Keratinocyte (primary cell): ENCODE data around the gene CD74. TPM values are rescaled to one million over a fixed set of nuclear protein-coding genes. Genes with fewer than 3 reads are reported as not detected.

Experiments used
- DNase-seq: peaks from one replicate; pipeline ENCODE4 v3.0.0-alpha.2; 2011; ENCODE audit warnings: low read depth, missing footprints, low spot score
- FAIRE-seq: peaks from 2 replicates; lab custom pipeline; 2011; peaks lifted over from hg19 to GRCh38; lab: Jason Lieb, UNC
- H2AFZ ChIP-seq: 2 replicates; pipeline ENCODE4 v1.6.0; 2012; ENCODE audit warnings: low read length, control low read depth, inconsistent platforms; ENCODE audit not compliant: control insufficient read depth
- H3K27ac ChIP-seq: 2 replicates; pipeline ENCODE4 v1.5.1; 2011; ENCODE audit warnings: low read length; ENCODE audit not compliant: control insufficient read depth, insufficient read depth
- H3K27me3 ChIP-seq: 3 replicates; pipeline ENCODE4 v1.6.0; 2011; ENCODE audit warnings: low read length; ENCODE audit not compliant: control insufficient read depth, insufficient read depth; ENCODE audit errors: extremely low read depth
- H3K36me3 ChIP-seq, 2 experiments: 2 replicates in 1 of 2; 3 replicates in 1 of 2; pipeline ENCODE4 v1.5.1; 2011; ENCODE audit warnings: low read length in 2 of 2, mild to moderate bottlenecking in 1 of 2; ENCODE audit not compliant: control insufficient read depth in 2 of 2, insufficient read depth in 2 of 2; ENCODE audit errors: extremely low read depth in 1 of 2
- H3K4me1 ChIP-seq: 3 replicates; pipeline ENCODE4 v1.5.1; 2011; ENCODE audit warnings: low read length; ENCODE audit not compliant: control insufficient read depth, insufficient read depth; ENCODE audit errors: extremely low read depth
- H3K4me2 ChIP-seq: 3 replicates; pipeline ENCODE4 v1.6.0; 2011; ENCODE audit warnings: low read depth, low read length; ENCODE audit not compliant: control insufficient read depth, insufficient read depth; ENCODE audit errors: extremely low read depth
- H3K4me3 ChIP-seq, 3 experiments: fragments of 200-600 bp in 1 of 3; sonication (generic) in 1 of 3; 2 replicates in 2 of 3; 3 replicates in 1 of 3; pipeline ENCODE4 v1.5.1; 2011 to 2016; ENCODE audit warnings: low read length in 3 of 3, mild to moderate bottlenecking in 3 of 3, control low read depth in 2 of 3, inconsistent platforms in 1 of 3, low read depth in 1 of 3, mixed read lengths in 1 of 3, mixed run types in 1 of 3, moderate library complexity in 1 of 3; ENCODE audit not compliant: control insufficient read depth in 2 of 3, insufficient read depth in 2 of 3; ENCODE audit errors: extremely low read depth in 1 of 3
- H3K79me2 ChIP-seq: 2 replicates; pipeline ENCODE4 v1.6.0; 2012; ENCODE audit warnings: low read length; ENCODE audit not compliant: control insufficient read depth, insufficient read depth
- H3K9ac ChIP-seq: 3 replicates; pipeline ENCODE4 v1.6.0; 2011; ENCODE audit warnings: low read length; ENCODE audit not compliant: control insufficient read depth, insufficient read depth; ENCODE audit errors: extremely low read depth
- H3K9me1 ChIP-seq: 3 replicates; pipeline ENCODE4 v1.6.0; 2011; ENCODE audit warnings: low read length; ENCODE audit not compliant: control insufficient read depth, insufficient read depth; ENCODE audit errors: extremely low read depth
- H3K9me3 ChIP-seq: 2 replicates; pipeline ENCODE4 v1.5.1; 2012; ENCODE audit warnings: low read depth, low read length; ENCODE audit not compliant: control insufficient read depth
- H4K20me1 ChIP-seq: 3 replicates; pipeline ENCODE4 v1.6.0; 2011; ENCODE audit warnings: low read length; ENCODE audit not compliant: control insufficient read depth, insufficient read depth; ENCODE audit errors: extremely low read depth
- CTCF ChIP-seq, 3 experiments: IDR thresholded peaks in 1 of 3; conservative IDR thresholded peaks in 1 of 3; optimal IDR thresholded peaks in 1 of 3; 2 replicates in 2 of 3; 3 replicates in 1 of 3; pipeline versions ENCODE3 to v1.5.1; 2011; ENCODE audit warnings: low read length in 3 of 3, mild to moderate bottlenecking in 3 of 3, moderate library complexity in 2 of 3, control low read depth in 1 of 3, inconsistent platforms in 1 of 3; ENCODE audit not compliant: insufficient read depth in 2 of 3; ENCODE audit errors: extremely low read depth in 1 of 3
- EZH2 ChIP-seq: IDR thresholded peaks from one replicate; pipeline ENCODE4 v1.6.1; 2012; ENCODE audit warnings: inconsistent platforms, mild to moderate bottlenecking, low read length, moderate library complexity
- dilution Hi-C: fragments of 300-500 bp; cut with MboI; formaldehyde crosslinking; loops from one replicate; pipeline ENCODE4 v1.7.0; 2020; ENCODE audit warnings: low sequenced_read_pairs; ENCODE audit not compliant: extremely low pct_ligation_motif_present
- polyA plus RNA-seq, 5 experiments: library from polyadenylated mRNA; depleted of rRNA in 3 of 5; stranded (reverse) in 3 of 5; stranded (forward) in 1 of 5; unstranded in 1 of 5; fragments of >200 nt; gene quantifications; 1 replicate in 1 of 5; 2 replicates in 3 of 5; 3 replicates in 1 of 5; pipeline versions ENCODE4 v1.2.1 to v1.2.3, GENCODE V29; 2011 to 2012; ENCODE audit warnings: missing spikeins in 2 of 5, low read depth in 1 of 5, low replicate concordance in 1 of 5

The CD74 gene
- polyA plus RNA-seq, 1 donor (not counting 4 experiments of a cell fraction or from before 2014, with no cell fraction given), result 0.71 TPM

DNA sequence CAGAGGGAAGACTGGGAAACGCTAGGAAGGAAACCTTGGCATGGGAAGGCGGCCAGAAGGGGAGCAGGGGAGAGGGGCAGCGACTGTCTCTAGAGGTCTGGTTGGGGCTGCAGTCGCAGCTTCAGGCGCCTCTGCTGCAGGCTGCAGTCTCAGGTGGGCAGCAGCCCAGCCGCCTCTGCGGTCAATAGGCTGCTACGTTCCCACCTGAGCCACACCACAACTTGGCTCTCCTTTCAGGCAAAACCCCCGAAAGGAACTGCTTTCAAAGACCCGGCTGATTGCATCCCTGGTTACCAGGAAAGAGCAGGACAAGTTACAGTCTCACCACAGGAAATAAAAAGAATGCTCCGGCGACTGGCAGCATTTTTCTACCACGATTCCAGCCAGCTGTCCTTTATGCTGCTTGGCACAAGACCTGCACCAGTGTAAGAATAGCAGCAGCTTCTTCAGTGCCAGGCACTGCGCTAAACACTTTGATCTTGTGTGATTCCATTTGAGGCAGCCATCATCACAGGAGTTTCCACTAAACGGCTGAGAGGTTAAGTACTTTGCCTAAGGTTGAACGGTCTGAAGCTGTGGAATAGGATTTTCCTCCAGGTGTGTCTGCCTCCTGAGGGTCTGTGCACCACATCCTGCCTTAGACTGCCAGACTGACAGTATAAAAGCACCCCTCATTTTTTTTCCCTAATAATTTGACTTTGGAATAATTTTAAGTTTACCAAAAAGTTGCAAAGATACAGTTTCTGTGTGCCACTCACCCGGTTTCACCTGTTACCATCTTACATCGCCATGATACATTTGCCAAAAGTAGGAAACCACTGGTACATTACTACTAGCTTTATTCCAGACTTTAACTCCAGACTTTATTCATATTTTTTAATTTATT lies 29.3 kb upstream of the CD74 start:
- DNase-seq (no peak), FAIRE-seq (no peak)
- H3K4me3 ChIP-seq, result no peak overlapping the region
- H4K20me1 ChIP-seq, result peaks cover 26% of the 10 kb centered on the region
- peaks cover 34 to 35% of the 10 kb centered on the region in 2 experiments for H3K36me3 ChIP-seq
- dilution Hi-C loops, result no loop called here
- H2AFZ ChIP-seq, result no peak overlapping the region
- H3K79me2 ChIP-seq, result peaks cover 19% of the 10 kb centered on the region
- H3K9ac ChIP-seq, result no peak overlapping the region
- no peaks in the 10 kb centered on the region for H3K4me1 ChIP-seq
- TF ChIP-seq EZH2, result no peak
- TF ChIP-seq CTCF (optimal IDR thresholded peaks at IDR 0.05 in 1 of 3, IDR thresholded peaks at IDR 0.05 in 1 of 3, conservative IDR thresholded peaks at IDR 0.05 in 1 of 3; ENCODE audit: extremely low read depth in 1 of 3, insufficient read depth in 2 of 3, low read length in 3 of 3), result no peak
- H3K27ac ChIP-seq, result no peak overlapping the region
- no peaks in the 10 kb centered on the region for H3K27me3 ChIP-seq
- H3K9me1 ChIP-seq, result no peaks in the 10 kb centered on the region
- H3K9me3 ChIP-seq, result no peaks in the 10 kb centered on the region
- H3K4me2 ChIP-seq, result no peak overlapping the region

GRCh38 chr5:150440948-150441812 lies 28.5 kb upstream of the CD74 start:
- H2AFZ ChIP-seq, result no peak overlapping the region
- peaks cover 5% of the 10 kb centered on the region for H3K4me1 ChIP-seq
- TF ChIP-seq EZH2 (no peak), CTCF (optimal IDR thresholded peaks at IDR 0.05 in 1 of 3, IDR thresholded peaks at IDR 0.05 in 1 of 3, conservative IDR thresholded peaks at IDR 0.05 in 1 of 3; ENCODE audit: extremely low read depth in 1 of 3, insufficient read depth in 2 of 3, low read length in 3 of 3) (no peak)
- H3K27me3 ChIP-seq, result no peaks in the 10 kb centered on the region
- H3K9me1 ChIP-seq, result no peaks in the 10 kb centered on the region
- no peak overlapping the region for H3K27ac ChIP-seq
- no peak overlapping the region for H3K4me3 ChIP-seq
- peaks cover 26 to 28% of the 10 kb centered on the region in 2 experiments for H3K36me3 ChIP-seq
- no peak overlapping the region for H3K4me2 ChIP-seq
- no peak for FAIRE-seq
- peaks cover 18% of the 10 kb centered on the region for H4K20me1 ChIP-seq
- dilution Hi-C loops, result no loop called here
- H3K9ac ChIP-seq, result no peak overlapping the region
- H3K9me3 ChIP-seq, result no peaks in the 10 kb centered on the region
- peaks cover 10% of the 10 kb centered on the region for H3K79me2 ChIP-seq
- no peak for DNase-seq
